HL-60 (cell line): Measurements from ENCODE around the gene CEP135.

Experiments used
- DNase-seq, 2 experiments: peaks; one replicate each; pipeline ENCODE4 v3.0.0-alpha.2; 2010 to 2020; ENCODE audit warnings: low read depth in 1 of 2, low spot score in 1 of 2
- H3K27ac ChIP-seq: fragments of 250-450 bp; sonication (Bioruptor Pico); replicated peaks from 2 replicates; pipeline ENCODE4 v1.5.1; 2020; ENCODE audit warnings: mild to moderate bottlenecking, moderate library complexity
- H3K27me3 ChIP-seq: fragments of 250-450 bp; sonication (Bioruptor Pico); 2 replicates; pipeline ENCODE4 v1.5.1; 2021; ENCODE audit warnings: mild to moderate bottlenecking, moderate library complexity; ENCODE audit not compliant: insufficient read depth, poor library complexity, severe bottlenecking
- H3K4me3 ChIP-seq: replicated peaks from 2 replicates; pipeline ENCODE4 v1.5.1; 2011; ENCODE audit warnings: mild to moderate bottlenecking, control low read depth, low read length; ENCODE audit not compliant: insufficient read depth
- CTCF ChIP-seq: IDR thresholded peaks from one replicate; pipeline ENCODE4 v1.5.1; 2011; ENCODE audit warnings: low read length, control low read depth, inconsistent platforms; ENCODE audit not compliant: insufficient read depth
- GABPA ChIP-seq: IDR thresholded peaks from 2 replicates; pipeline ENCODE4 v1.6.1; 2012; ENCODE audit warnings: low read depth
- POLR2AphosphoS5 ChIP-seq: IDR thresholded peaks from 2 replicates; pipeline ENCODE4 v1.6.1; 2012; ENCODE audit warnings: low read depth
- REST ChIP-seq: IDR thresholded peaks from 2 replicates; pipeline ENCODE4 v1.6.1; 2012; ENCODE audit warnings: low read depth; ENCODE audit not compliant: insufficient replicate concordance
- SPI1 ChIP-seq: IDR thresholded peaks from 2 replicates; pipeline ENCODE4 v1.6.1; 2012; ENCODE audit warnings: low read depth, mild to moderate bottlenecking, borderline replicate concordance

CEP135 gene

GRCh38 chr4:56051029-56051709 lies 102.4 kb downstream of the CEP135 start:
- peaks cover 8% of the 10 kb centered on the region for H3K27me3 ChIP-seq
- no peak overlapping the region for H3K27ac ChIP-seq
- no peak for DNase-seq
- TF ChIP-seq REST = no peak
- no peak for TF ChIP-seq POLR2AphosphoS5
- TF ChIP-seq CTCF = no peak
- no peak for TF ChIP-seq GABPA
- TF ChIP-seq SPI1 = no peak
- H3K4me3 ChIP-seq = no peak overlapping the region

GRCh38 chr4:56051710-56052075 lies 102.9 kb downstream of the CEP135 start:
- TF ChIP-seq CTCF (no peak), REST (no peak), POLR2AphosphoS5 (no peak), GABPA (no peak), SPI1 (no peak)
- no peak overlapping the region for H3K4me3 ChIP-seq
- peaks cover 8% of the 10 kb centered on the region for H3K27me3 ChIP-seq
- H3K27ac ChIP-seq = no peak overlapping the region
- no peak for DNase-seq

- Histone ChIP-seq H3K27me3 (peaks cover 8% of the 10 kb centered on the region), H3K27ac (no peak overlapping the region), H3K4me3 (no peak overlapping the region)
- TF ChIP-seq SPI1 (no peak), CTCF (no peak), POLR2AphosphoS5 (no peak), REST (no peak), GABPA (no peak)
- no peak for DNase-seq
These were observed 103.7 kb downstream of the CEP135 start for GRCh38 chr4:56052481-56052880.
